ENCODE measurements around the gene SYT17.
A peak's percentile ranks its signal among the peaks of the same experiment; 100 is the strongest.

Gene SYT17

GRCh38 chr16:19295393-19295792, 127.4 kb downstream of the SYT17 start:
- no peak overlapping the region for H3K4me3 ChIP-seq (ENCODE audit: low read length)
- no peak for TF ChIP-seq CTCF (IDR thresholded peaks at IDR 0.05; ENCODE audit: insufficient read depth, low read depth, low read length, missing control alignments)
- no peak for DNase-seq (ENCODE audit: low read depth)

GRCh38 chr16:19297454-19297853, 129.4 kb downstream of the SYT17 start:
- DNase-seq (ENCODE audit: low read depth) = no peak
- H3K4me3 ChIP-seq (ENCODE audit: low read length) = no peak overlapping the region
- no peak for TF ChIP-seq CTCF (IDR thresholded peaks at IDR 0.05; ENCODE audit: insufficient read depth, low read depth, low read length, missing control alignments)

- TF ChIP-seq CTCF (IDR thresholded peaks at IDR 0.05; ENCODE audit: insufficient read depth, low read depth, low read length, missing control alignments) = no peak
- H3K4me3 ChIP-seq (ENCODE audit: low read length) = no peak overlapping the region
- no peak for DNase-seq (ENCODE audit: low read depth)
Measured at GRCh38 chr16:19299565-19299964, 131.5 kb downstream of the SYT17 start.

GRCh38 chr16:19301931-19302330, 133.9 kb downstream of the SYT17 start:
- DNase-seq (ENCODE audit: low read depth) = no peak
- no peak overlapping the region for H3K4me3 ChIP-seq (ENCODE audit: low read length)
- TF ChIP-seq CTCF (IDR thresholded peaks at IDR 0.05; ENCODE audit: insufficient read depth, low read depth, low read length, missing control alignments) = no peak

GRCh38 chr16:19304750-19305149, 136.7 kb downstream of the SYT17 start:
- no peak for TF ChIP-seq CTCF (IDR thresholded peaks at IDR 0.05; ENCODE audit: insufficient read depth, low read depth, low read length, missing control alignments)

GRCh38 chr16:19305443-19305842, 137.4 kb downstream of the SYT17 start:
- no peak overlapping the region for H3K4me3 ChIP-seq (ENCODE audit: low read length)
- no peak for DNase-seq (ENCODE audit: low read depth)
- no peak for TF ChIP-seq CTCF (IDR thresholded peaks at IDR 0.05; ENCODE audit: insufficient read depth, low read depth, low read length, missing control alignments)

More at GRCh38 chr16:19304750-19305149, 136.7 kb downstream of the SYT17 start:
- peak; percentile 41 for DNase-seq (ENCODE audit: low read depth)
- no peak overlapping the region for H3K4me3 ChIP-seq (ENCODE audit: low read length)

GRCh38 chr16:19307587-19308241, 139.7 kb downstream of the SYT17 start:
- DNase-seq (ENCODE audit: low read depth) = no peak
- TF ChIP-seq CTCF (IDR thresholded peaks at IDR 0.05; ENCODE audit: insufficient read depth, low read depth, low read length, missing control alignments) = no peak
- H3K4me3 ChIP-seq (ENCODE audit: low read length) = no peak overlapping the region

All from epithelial cell of esophagus (primary cell).